ENCODE results near the gene IL13RA2.

The IL13RA2 gene

GRCh38 chrX:115029440-115029839 lies 12.0 kb upstream of the IL13RA2 start:
- no peak for TF ChIP-seq CTCF (conservative IDR thresholded peaks at IDR 0.05; ENCODE audit: low read length)
- H3K4me3 ChIP-seq (ENCODE audit: low read length) = no peak overlapping the region
- no peak for DNase-seq (ENCODE audit: low read depth)

- TF ChIP-seq CTCF (conservative IDR thresholded peaks at IDR 0.05; ENCODE audit: low read length) = no peak
- peak; percentile 25 for DNase-seq (ENCODE audit: low read depth)
- no peak overlapping the region for H3K4me3 ChIP-seq (ENCODE audit: low read length)
These were observed 6.4 kb upstream of the IL13RA2 start for GRCh38 chrX:115023811-115024210.

GRCh38 chrX:115023139-115023538 lies 5.7 kb upstream of the IL13RA2 start:
- no peak for TF ChIP-seq CTCF (conservative IDR thresholded peaks at IDR 0.05; ENCODE audit: low read length)
- no peak overlapping the region for H3K4me3 ChIP-seq (ENCODE audit: low read length)
- DNase-seq (ENCODE audit: low read depth) = peak; percentile 69

- DNase-seq (ENCODE audit: low read depth) = no peak
- TF ChIP-seq CTCF (conservative IDR thresholded peaks at IDR 0.05; ENCODE audit: low read length) = no peak
- no peak overlapping the region for H3K4me3 ChIP-seq (ENCODE audit: low read length)
These were observed 3.7 kb upstream of the IL13RA2 start for GRCh38 chrX:115021121-115021520.

GRCh38 chrX:115018944-115019343 lies 1.5 kb upstream of the IL13RA2 start:
- DNase-seq (ENCODE audit: low read depth) = peak; percentile 60
- no peak for TF ChIP-seq CTCF (conservative IDR thresholded peaks at IDR 0.05; ENCODE audit: low read length)

GRCh38 chrX:115018040-115018647 lies 728 bp upstream of the IL13RA2 start:
- peak; percentile 6; the same call in 1 of the 2 replicates for TF ChIP-seq CTCF (conservative IDR thresholded peaks at IDR 0.05; ENCODE audit: low read length)
- no peak overlapping the region for H3K4me3 ChIP-seq (ENCODE audit: low read length)
- no peak for DNase-seq (ENCODE audit: low read depth)

More at GRCh38 chrX:115018944-115019343, 1.5 kb upstream of the IL13RA2 start:
- no peak overlapping the region for H3K4me3 ChIP-seq (ENCODE audit: low read length)

- H3K4me3 ChIP-seq (ENCODE audit: low read length) = no peak overlapping the region
- peak; percentile 38 for DNase-seq (ENCODE audit: low read depth)
- no peak for TF ChIP-seq CTCF (conservative IDR thresholded peaks at IDR 0.05; ENCODE audit: low read length)
These were observed 3.7 kb downstream of the IL13RA2 start for GRCh38 chrX:115013705-115014104.
